RWPE2 (cell line): Measurements from ENCODE around the gene GPD1L.
"Not testable (repeated sequence)": the region's sequence is repeated elsewhere in the genome, so short reads cannot be mapped to it uniquely, and the experiment has no call there.

Source experiments
- ATAC-seq: fragments of 200-7000 bp; cut with Tn5 transposase; 3 replicates; pipeline ENCODE4 v1.9.1; 2021; ENCODE audit warnings: low read depth
- DNase-seq: peaks from one replicate; pipeline ENCODE4 v3.0.0-alpha.2; 2020; ENCODE audit warnings: low spot score
- H3K27ac ChIP-seq: fragments of 450-650 bp; 2 replicates; pipeline ENCODE4 v1.5.1; 2017; ENCODE audit warnings: mild to moderate bottlenecking; ENCODE audit not compliant: poor library complexity, severe bottlenecking
- H3K27me3 ChIP-seq: fragments of 250-450 bp; sonication (Bioruptor Pico); 2 replicates; pipeline ENCODE4 v1.5.1; 2021; ENCODE audit warnings: mild to moderate bottlenecking, moderate library complexity; ENCODE audit not compliant: insufficient read depth, poor library complexity, severe bottlenecking
- H3K36me3 ChIP-seq: fragments of 250-450 bp; sonication (Bioruptor Pico); 2 replicates; pipeline ENCODE4 v1.5.1; 2020; ENCODE audit warnings: low read depth, mild to moderate bottlenecking, moderate library complexity
- H3K4me1 ChIP-seq: fragments of 250-450 bp; sonication (Bioruptor Pico); 2 replicates; pipeline ENCODE4 v1.5.1; 2021; ENCODE audit warnings: mild to moderate bottlenecking, moderate library complexity; ENCODE audit not compliant: insufficient read depth, poor library complexity, severe bottlenecking
- H3K4me3 ChIP-seq: fragments of 250-450 bp; sonication (Bioruptor Pico); 2 replicates; pipeline ENCODE4 v1.5.1; 2021; ENCODE audit warnings: mild to moderate bottlenecking, moderate library complexity; ENCODE audit not compliant: severe bottlenecking
- H3K9me3 ChIP-seq: fragments of 250-450 bp; sonication (Bioruptor Pico); 2 replicates; pipeline ENCODE4 v1.5.1; 2021; ENCODE audit warnings: mild to moderate bottlenecking, moderate library complexity; ENCODE audit not compliant: severe bottlenecking
- CTCF ChIP-seq: fragments of 450-650 bp; IDR thresholded peaks from one replicate; pipeline ENCODE4 v1.5.1; 2017; ENCODE audit warnings: mild to moderate bottlenecking, moderate library complexity; ENCODE audit not compliant: poor library complexity, severe bottlenecking

The GPD1L gene

DNA sequence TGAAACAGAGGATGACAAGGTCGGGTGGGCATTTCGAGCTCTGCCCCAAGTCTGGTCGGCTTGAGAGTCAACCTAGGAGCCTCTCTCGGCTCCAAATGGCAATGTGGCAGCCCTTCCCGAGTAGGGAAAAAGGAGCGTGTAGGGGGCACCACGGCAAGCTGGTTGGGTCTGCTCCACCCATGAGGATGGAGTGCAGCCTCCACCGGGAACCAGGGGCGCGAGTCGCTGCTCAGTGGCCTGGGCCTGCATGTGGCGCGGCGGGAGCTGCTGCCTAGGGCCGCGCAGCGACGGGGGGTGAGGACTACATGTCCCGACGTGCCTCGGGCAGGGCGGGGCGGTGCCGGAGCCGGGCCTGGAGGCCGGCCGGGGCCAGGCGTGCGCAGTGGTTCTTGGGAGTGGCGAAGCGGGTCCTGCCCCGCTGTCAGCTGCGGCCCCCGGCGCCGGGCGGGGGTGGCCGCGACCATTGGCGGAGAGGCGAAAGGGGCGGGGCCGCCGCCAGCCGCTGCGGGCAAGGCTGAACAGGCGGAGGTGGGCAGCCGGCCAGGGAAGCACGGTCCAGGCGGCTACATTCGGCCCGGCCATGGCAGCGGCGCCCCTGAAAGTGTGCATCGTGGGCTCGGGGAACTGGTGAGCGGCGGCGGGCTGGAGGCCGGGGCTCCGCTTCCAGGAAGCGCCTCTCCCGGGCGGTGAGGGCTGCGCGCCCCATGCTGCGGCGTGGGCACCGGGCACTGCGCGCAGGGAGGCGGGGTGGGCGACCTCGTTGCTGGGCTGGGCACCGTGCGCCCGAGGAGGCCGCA lies at the start of gene GPD1L:
GPD1L (plus strand) TSS at position 489 of the 797 bp plus-strand sequence; CDS start at position 581, 92 bp downstream.
- Histone ChIP-seq H3K4me1 (peaks cover 7% of the 10 kb centered on the region), H3K27ac (no peak within 1 kb of the TSS), H3K4me3 (peak within 1 kb of the TSS; percentile 48), H3K9me3 (no peaks in the 10 kb centered on the region), H3K36me3 (no peaks in the 10 kb centered on the region), H3K27me3 (no peaks in the 10 kb centered on the region)
- DNase-seq (peak; percentile 91), ATAC-seq (peak; percentile 97)
- no peak for TF ChIP-seq CTCF

DNA sequence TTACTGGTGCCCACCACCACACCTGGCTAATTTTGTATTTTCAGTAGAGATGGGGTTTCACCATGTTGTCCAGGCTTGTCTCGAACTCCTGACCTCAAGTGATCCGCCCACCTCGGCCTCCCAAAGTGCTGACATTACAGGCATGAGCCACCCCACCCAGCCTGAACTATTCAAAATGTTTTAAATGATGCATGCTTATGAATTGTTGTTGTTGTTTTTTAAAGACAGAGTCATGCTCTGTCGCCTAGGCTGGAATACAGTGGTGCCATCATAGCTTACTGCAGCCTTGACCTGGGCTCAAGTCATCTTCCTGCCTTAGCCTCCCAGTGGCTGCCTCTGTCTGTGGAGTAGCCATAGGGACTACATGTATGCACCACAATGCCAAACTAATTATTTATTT lies 48.0 kb upstream of the GPD1L start:
- H3K4me1 ChIP-seq, H3K27me3 ChIP-seq, H3K4me3 ChIP-seq, H3K9me3 ChIP-seq, H3K36me3 ChIP-seq, DNase-seq, H3K27ac ChIP-seq, ATAC-seq: not testable (repeated sequence)

- TF ChIP-seq CTCF: no peak
Observed at GRCh38 chr3:32062950-32063582, 43.4 kb upstream of the GPD1L start.

GRCh38 chr3:32066686-32067085 lies 39.7 kb upstream of the GPD1L start:
- TF ChIP-seq CTCF: no peak
- no peaks in the 10 kb centered on the region for H3K27me3 ChIP-seq
- H3K4me1 ChIP-seq: no peaks in the 10 kb centered on the region
- H3K4me3 ChIP-seq: no peak overlapping the region
- no peaks in the 10 kb centered on the region for H3K9me3 ChIP-seq
- DNase-seq: no peak
- ATAC-seq: no peak
- no peaks in the 10 kb centered on the region for H3K36me3 ChIP-seq
- H3K27ac ChIP-seq: no peak overlapping the region

More at GRCh38 chr3:32062950-32063582, 43.4 kb upstream of the GPD1L start:
- no peak for ATAC-seq
- Histone ChIP-seq H3K27ac (no peak overlapping the region), H3K27me3 (no peaks in the 10 kb centered on the region), H3K4me3 (no peak overlapping the region), H3K36me3 (no peaks in the 10 kb centered on the region), H3K9me3 (no peaks in the 10 kb centered on the region), H3K4me1 (no peaks in the 10 kb centered on the region)
- no peak for DNase-seq

DNA sequence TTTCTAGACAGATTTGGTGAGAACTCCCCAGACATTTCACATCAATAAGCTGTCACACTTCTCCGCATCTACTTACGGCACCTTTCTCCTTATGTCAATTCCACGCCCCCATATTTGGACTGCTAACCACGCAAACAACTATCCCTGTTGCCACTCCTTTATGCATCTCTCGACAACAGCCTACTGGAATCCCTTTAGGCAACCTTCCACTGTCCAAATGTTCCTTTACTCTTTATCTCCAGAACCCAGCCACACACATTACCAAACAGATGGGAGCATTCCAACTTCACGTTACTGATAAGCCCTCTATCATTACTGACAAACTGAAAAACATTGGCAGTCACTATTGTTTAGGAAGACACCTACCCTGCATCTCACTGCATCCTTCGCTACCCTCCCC lies 32.2 kb upstream of the GPD1L start:
- H3K27ac ChIP-seq, DNase-seq, ATAC-seq, H3K4me3 ChIP-seq, H3K27me3 ChIP-seq, H3K4me1 ChIP-seq, H3K36me3 ChIP-seq, H3K9me3 ChIP-seq: not testable (repeated sequence)
